Epithelial cell of esophagus (primary cell): ENCODE data around the gene IL4I1.

Experiments
- DNase-seq: peaks from one replicate; pipeline ENCODE4 v3.0.0; 2010; ENCODE audit warnings: low read depth
- H3K4me3 ChIP-seq: 2 replicates; pipeline ENCODE4 v1.5.1; 2011; ENCODE audit warnings: mild to moderate bottlenecking, low read length, control low read depth
- TF ChIP-seq, protein P1 (sequence below): IDR thresholded peaks from 2 replicates; pipeline ENCODE4 v1.5.1; 2011; ENCODE audit warnings: low read depth, mild to moderate bottlenecking, low read length, control low read depth, inconsistent platforms; ENCODE audit not compliant: insufficient read depth; ENCODE audit errors: missing control alignments

The IL4I1 gene

GRCh38 chr19:49882643-49883042 lies 14.0 kb downstream of the IL4I1 start:
- TF ChIP-seq, protein P1, sequence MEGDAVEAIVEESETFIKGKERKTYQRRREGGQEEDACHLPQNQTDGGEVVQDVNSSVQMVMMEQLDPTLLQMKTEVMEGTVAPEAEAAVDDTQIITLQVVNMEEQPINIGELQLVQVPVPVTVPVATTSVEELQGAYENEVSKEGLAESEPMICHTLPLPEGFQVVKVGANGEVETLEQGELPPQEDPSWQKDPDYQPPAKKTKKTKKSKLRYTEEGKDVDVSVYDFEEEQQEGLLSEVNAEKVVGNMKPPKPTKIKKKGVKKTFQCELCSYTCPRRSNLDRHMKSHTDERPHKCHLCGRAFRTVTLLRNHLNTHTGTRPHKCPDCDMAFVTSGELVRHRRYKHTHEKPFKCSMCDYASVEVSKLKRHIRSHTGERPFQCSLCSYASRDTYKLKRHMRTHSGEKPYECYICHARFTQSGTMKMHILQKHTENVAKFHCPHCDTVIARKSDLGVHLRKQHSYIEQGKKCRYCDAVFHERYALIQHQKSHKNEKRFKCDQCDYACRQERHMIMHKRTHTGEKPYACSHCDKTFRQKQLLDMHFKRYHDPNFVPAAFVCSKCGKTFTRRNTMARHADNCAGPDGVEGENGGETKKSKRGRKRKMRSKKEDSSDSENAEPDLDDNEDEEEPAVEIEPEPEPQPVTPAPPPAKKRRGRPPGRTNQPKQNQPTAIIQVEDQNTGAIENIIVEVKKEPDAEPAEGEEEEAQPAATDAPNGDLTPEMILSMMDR = no peak
- no peak for DNase-seq
- H3K4me3 ChIP-seq = no peak overlapping the region

DNA sequence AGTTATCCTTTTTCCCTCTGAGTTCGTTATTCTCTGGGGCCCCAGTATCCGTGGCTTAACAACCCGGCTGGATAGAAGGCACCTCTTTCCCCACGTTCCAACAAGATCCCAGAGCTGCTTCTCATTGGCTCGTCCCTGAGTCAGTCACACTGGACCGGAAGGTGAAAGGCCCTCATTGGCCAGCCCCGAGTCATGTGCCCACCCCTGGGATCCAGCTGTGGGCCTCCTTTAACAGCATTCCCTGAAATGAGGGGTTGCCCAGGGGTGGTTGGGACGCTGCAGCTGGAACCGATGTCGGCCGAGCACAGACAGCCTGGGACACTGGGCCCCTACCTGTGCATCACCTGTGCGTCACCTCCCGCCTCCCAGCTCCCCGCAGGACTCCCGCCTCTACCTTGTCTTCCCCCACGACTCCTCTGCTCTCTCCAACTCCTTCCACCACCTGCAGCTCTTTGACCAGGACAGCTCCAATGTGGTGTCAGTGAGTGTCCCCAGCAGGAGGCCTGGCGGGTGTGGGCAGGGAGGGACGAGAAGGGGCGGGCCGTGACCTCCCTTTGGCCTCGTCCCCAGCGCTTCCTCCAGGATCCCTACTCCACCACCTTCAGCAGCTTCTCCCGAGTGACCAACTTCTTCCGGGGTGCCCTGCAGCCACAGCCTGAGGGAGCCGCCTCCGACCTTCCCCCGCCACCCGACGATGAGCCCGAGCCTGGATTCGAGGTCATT lies 14.9 kb downstream of the IL4I1 start:
- no peak for DNase-seq
- no peak overlapping the region for H3K4me3 ChIP-seq
- TF ChIP-seq, protein P1 = no peak

DNA sequence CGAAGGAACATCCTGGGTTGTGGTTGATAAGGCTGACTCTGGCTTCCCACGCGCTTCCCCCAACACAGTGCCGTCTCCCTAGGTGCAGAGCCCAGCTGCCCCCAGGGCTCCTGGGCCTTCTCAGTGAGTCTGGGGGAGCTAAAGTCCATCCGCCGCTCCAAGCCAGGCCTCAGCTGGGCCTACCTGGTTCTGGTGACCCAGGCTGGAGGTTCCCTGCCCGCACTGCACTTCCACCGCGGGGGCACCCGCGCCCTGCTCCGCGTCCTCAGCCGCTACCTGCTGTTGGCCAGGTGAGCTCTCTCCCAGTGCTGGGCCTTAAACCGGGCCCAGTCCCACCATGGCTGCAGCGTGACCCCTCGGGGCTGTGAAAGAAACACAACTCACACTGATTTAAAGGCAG lies 15.5 kb downstream of the IL4I1 start:
- DNase-seq = no peak
- no peak overlapping the region for H3K4me3 ChIP-seq
- TF ChIP-seq, protein P1 = no peak

GRCh38 chr19:49880162-49880869 lies 16.4 kb downstream of the IL4I1 start:
- TF ChIP-seq, protein P1 = no peak
- H3K4me3 ChIP-seq = no peak overlapping the region
- DNase-seq = no peak

DNA sequence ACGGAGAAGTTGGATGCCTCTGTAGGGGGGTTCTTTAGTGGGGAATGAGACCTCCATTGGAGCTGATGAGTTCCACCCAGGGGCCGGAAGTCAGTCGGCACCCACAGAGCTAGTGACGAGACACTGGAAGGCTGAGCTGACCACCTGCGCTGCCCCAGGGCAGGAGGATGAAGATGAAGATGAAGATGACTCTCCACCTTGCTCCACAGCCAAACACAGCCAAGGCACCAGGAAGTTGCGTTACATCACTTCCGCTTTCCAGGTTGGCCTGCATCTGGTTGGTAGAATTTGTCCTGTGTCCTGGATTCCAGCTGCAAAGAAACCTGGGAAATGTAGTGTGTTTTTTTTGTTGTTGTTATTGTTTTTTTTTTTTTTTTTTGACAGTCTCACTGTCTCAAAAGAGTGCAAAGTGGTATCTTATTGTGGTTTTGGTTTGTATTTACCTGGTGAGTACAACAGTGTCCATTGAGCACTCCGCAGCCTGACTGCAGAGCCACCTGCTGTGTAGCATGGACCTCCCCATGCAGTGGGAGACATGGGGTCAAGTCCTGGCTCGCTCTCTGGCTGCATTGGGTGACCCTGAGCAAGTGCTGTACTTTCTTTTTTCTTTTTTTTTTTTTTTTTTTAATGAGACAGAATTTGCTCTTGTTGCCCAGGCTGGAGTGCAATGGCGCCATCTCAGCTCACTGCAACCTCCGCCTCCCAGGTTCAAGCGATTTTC lies 17.3 kb downstream of the IL4I1 start:
- DNase-seq = peak; percentile 21
- no peak overlapping the region for H3K4me3 ChIP-seq
- TF ChIP-seq, protein P1 = no peak

DNA sequence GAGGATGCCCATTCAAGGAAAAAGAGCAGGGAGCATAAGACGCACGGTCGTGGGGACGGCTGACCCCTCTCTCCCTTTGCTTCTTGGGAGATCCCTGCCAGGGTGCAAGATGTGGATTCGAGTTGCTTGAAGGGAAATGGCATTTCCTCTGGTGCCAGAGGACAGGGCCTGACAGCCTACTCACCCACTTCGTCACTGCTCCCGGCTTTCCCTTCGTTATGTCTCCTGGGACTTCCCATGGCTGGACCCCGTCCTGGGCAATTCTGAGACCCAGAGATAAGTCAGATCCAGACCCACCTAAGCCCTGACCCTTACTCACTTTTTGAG lies 18.0 kb downstream of the IL4I1 start:
- DNase-seq = no peak
- H3K4me3 ChIP-seq = peak overlapping the region; percentile 99
- TF ChIP-seq, protein P1 = no peak
